HG03095 (cell line): ENCODE data around the gene SH3RF3.

ENCODE experiments used
- ATAC-seq: cut with Tn5 transposase; IDR thresholded peaks from one replicate; pipeline ENCODE4 v1.9.1; 2021; ENCODE audit warnings: moderate library complexity; ENCODE audit not compliant: unreplicated experiment

The SH3RF3 gene

DNA sequence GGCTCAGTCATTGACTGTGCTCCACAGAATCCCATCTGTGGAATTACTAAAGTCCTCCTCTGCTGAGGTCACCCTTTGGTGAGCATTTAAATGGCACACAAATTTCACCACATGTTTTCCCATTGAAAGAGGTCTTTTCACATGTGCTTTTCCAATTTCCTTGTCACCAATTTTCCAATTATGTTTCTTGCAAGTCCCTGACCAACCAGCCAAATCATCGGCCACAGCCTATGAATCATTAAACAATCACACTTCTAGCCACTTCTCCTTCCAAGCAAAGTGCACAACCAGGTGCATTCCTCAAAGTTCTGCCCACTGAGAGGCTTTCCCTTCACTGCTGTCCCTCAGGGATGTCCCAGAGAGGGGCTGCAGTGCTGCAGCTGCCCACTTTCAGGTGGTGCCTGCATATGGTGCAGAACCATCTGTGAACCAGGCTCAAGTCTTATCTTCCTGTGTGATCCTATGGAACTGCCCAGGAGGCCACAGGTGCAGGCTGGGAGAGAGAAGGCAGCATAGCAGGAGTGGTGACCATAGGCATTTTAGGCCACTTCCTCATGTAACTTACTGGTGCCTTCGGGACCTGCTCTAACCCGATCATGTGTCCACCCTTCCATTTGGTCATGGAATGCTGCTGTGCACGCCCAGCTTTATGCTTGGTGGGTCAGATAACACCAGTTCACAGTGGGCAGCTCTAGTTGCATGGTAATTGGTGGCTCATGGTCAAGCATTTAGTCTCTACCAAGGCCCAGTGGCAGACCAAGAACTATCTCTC is 331.7 kb downstream of the SH3RF3 start:
- no peak for ATAC-seq

- no peak for ATAC-seq
Measured at GRCh38 chr2:109463236-109463635, 334.2 kb downstream of the SH3RF3 start.

- ATAC-seq: no peak
Measured at GRCh38 chr2:109463891-109464290, 334.9 kb downstream of the SH3RF3 start.

- no peak for ATAC-seq
Measured at GRCh38 chr2:109466674-109467575, 337.9 kb downstream of the SH3RF3 start.

DNA sequence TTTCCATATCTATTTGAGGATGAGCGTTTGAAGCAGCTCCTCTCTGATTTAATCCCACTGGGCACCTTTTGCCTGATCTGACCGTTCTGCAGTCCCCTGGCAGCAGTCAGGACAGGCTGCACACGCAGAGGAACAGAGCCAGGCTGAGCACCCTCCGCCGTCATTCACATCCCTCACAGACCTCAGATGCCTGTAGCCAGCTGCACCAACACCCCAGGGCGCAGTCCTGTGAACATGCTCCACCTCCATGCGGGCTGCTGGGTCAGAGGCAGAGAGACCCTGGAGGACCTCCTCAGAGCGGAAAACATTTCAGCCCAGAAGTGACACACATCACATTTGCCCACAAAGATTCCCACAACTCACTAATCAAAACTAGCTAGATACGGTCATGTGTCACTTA is 338.7 kb downstream of the SH3RF3 start:
- ATAC-seq: no peak

DNA sequence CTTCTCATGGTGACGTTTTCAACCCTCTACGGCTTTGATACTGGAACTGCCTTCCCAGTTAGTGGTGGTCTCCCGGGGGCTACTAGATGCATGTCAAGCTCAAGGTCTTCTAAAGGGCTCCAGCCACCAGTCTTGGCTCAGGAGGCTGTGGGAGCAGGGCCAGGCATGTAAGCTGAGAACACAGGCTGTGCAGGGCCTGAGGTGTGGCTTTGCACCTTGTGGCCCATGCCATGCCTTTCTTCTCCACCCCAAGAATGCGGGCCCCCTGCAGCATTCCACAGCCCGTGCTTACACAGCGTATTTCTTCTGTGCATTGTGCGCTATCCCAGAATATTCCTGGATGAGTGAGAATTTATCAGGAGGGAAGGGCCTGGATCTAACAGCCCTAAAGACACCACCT is 339.9 kb downstream of the SH3RF3 start:
- no peak for ATAC-seq

GRCh38 chr2:109471658-109472057 is 342.7 kb downstream of the SH3RF3 start:
- ATAC-seq: no peak

GRCh38 chr2:109472331-109472959 is 343.4 kb downstream of the SH3RF3 start:
- ATAC-seq: no peak

DNA sequence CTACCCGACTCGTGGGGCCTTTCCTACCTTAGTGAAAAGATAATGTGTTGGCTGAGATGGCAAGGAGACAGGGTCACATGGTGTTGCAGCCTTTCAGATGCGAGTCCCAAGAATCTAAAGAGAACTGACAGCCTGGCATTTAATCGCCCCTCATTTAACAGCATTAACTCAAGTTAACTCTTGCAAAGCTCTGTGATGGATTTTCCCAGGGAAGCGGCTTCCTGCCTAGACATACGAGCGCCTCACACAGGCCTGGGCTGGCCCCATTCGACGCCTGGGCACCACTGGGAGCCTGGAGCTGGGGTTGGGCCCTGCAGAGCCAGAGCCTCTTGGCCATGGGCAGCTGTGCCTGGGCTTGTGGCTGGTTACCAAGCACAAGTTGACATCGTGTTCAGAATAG is 344.0 kb downstream of the SH3RF3 start:
- no peak for ATAC-seq

GRCh38 chr2:109473616-109474318 is 344.8 kb downstream of the SH3RF3 start:
- ATAC-seq: no peak

DNA sequence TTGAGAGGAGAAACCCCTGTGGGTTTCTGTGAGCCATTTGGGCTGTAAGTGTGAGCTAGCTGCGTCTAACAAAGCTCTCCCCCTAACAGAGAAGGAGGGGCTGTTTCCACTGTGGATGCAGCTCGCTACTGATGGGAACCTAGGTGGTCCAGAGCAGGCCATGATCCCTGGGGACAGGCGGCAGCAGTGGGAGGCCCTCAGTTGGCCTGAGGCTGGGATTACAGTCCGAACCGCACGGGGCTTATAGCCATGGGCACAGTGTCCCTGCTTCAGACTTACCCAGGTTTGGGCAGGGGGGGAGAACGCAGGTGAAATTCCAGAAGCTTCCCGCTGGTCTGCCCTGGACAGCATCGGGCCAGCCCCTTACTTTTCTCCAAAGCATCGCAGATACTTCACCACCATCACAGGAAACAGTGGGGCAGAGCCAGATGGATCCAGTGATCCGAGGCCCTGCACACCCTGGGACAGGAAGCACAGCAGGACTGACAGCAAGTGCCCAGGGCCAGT is 345.4 kb downstream of the SH3RF3 start:
- ATAC-seq: no peak

- no peak for ATAC-seq
Measured at GRCh38 chr2:109475531-109476210, 346.7 kb downstream of the SH3RF3 start.

DNA sequence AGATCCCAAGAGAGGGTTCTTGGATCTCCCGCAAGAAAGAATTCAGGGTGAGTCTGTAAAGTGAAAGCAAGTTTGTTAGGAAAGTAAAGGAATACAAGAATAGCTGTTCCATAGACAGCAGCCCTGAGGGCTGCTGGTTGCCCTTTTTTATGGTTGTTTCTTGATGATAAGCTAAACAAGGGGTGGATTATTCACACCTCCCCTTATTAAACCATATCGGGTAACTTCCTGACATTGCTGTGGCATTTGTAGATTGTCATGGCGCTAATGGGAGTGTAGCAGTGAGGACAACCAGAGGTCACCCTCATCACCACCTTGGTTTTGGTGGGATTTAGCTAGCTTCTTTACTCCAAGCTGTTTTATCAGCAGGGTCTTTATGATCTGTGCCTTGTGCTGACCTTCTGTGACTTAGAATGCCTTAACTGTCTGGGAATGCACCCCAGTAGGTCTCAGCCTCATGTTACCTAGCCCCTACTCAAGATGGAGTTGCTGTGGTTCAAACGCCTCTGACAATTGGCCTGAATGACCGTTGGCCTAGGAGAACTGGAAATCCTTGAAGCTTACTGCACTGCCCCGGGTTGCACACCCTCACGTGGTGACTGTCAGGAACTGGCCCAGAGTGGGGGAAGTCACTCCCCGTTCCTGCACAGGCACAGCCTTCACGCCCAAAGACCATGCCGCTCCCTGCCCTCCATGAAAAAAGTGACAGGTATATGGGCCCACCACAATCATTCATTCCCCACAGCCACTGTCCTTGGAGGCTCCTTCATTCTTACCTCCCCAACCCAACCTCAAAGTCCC is 347.8 kb downstream of the SH3RF3 start:
- no peak for ATAC-seq

- no peak for ATAC-seq
Measured at GRCh38 chr2:109478906-109479493, 350.0 kb downstream of the SH3RF3 start.

- no peak for ATAC-seq
Measured at GRCh38 chr2:109479804-109480203, 350.8 kb downstream of the SH3RF3 start.

DNA sequence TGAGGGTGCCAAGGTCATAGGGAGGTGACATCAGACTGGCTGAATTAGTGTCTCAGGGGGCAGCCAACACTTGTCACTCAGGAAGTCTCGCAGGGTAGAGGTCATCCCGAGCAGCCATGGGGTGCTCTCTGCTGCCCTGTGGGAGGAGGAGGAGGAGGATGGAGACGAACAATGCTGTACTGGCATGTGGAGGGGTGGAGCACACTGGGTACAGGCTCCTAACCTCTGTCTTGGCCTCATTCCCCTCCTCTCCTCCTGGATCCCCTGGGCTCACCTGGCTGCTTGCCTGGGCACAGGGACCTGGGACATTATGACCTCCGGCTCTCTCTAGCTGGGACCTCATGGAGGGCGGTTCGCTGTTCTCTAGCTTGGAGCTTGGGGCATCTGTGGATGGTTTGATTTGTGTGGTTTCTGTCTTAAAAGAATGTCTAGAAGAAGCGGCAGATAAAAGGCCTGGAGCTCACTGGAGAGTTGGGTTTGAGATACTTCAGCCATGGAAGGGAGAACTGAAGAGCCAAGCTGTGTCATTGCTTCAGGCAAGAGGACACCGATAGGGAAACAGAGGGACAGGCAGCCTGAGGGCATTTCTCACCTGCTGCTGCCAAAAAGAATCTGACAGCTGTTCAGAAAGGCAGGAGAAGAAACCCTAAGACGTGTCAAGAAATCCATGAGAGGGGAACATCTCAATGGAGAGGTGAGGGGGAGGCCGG is 351.6 kb downstream of the SH3RF3 start:
- ATAC-seq: no peak

GRCh38 chr2:109481196-109481555 is 352.2 kb downstream of the SH3RF3 start:
- no peak for ATAC-seq

GRCh38 chr2:109481599-109481998 is 352.6 kb downstream of the SH3RF3 start:
- no peak for ATAC-seq
